Jurkat, Clone E6-1 (cell line): ENCODE measurements around the gene TRPM5.

Experiments used
- DNase-seq: peaks from one replicate; pipeline ENCODE4 v3.0.0-alpha.2; 2011; ENCODE audit warnings: low read depth, low spot score
- H3K4me3 ChIP-seq: 2 replicates; pipeline ENCODE4 v1.5.1; 2011; ENCODE audit warnings: mild to moderate bottlenecking, low read length, control low read depth, moderate library complexity

Gene TRPM5

DNA sequence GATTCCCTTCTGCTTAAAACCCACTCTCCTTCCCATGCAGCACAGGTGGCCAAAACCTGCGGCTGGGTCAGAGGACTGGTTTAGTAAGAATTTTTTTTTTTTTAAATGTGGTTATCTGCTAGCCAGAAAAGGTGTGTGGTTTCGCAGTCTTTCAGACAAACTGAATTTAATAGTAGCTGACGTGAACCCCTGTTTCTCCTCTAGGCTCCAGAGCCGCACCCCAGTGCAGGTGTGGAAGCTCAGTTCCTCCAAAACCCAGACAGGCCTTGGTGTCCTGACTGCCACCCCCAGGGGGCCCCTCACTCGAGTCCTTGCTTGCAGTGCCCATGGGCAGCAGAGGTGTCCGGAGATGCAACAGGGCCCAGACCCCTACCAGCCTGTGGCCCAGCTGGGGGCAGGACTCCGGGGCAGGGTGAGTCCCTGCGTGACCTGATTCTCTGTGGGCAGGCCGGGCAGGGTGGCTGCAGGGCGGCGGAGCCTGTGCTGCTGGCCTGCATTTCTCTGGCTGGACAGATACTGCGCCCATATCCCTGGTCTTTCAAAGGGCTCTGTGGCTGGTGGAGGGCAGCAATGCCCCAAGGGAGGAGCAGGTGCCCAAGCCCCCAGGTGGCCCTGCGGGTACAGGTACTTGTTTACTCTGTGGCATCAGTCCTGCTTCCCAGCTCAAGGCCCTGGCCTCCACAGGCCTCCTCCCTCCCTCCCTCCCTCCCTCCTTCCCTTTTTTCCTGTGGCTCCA, 15.7 kb upstream of the TRPM5 start:
- no peak overlapping the region for H3K4me3 ChIP-seq
- no peak for DNase-seq

GRCh38 chr11:2459016-2459725, 14.9 kb upstream of the TRPM5 start:
- DNase-seq = no peak

DNA sequence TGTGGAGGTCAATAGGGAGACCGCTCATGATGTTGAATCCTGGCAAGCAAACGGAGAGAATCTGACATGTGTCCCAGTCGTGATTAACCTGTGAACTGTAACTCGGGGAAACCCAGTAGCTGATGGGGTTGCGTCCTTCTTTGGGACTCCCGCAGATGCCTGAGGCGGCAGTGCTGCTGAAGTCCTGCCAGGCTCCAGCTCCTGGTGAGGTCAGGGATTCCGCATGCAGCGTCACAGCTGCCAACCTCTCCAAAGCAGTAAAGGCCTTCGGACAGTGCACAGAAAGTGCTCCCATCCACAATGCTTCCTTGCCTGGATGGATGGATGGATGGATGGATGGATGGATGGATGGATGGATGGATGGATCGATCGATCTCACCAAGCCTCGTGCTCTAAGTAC, 14.0 kb upstream of the TRPM5 start:
- no peak overlapping the region for H3K4me3 ChIP-seq
- no peak for DNase-seq

More at GRCh38 chr11:2459016-2459725, 14.9 kb upstream of the TRPM5 start:
- no peak overlapping the region for H3K4me3 ChIP-seq

GRCh38 chr11:2453436-2453835, 9.1 kb upstream of the TRPM5 start:
- no peak overlapping the region for H3K4me3 ChIP-seq
- DNase-seq = no peak

DNA sequence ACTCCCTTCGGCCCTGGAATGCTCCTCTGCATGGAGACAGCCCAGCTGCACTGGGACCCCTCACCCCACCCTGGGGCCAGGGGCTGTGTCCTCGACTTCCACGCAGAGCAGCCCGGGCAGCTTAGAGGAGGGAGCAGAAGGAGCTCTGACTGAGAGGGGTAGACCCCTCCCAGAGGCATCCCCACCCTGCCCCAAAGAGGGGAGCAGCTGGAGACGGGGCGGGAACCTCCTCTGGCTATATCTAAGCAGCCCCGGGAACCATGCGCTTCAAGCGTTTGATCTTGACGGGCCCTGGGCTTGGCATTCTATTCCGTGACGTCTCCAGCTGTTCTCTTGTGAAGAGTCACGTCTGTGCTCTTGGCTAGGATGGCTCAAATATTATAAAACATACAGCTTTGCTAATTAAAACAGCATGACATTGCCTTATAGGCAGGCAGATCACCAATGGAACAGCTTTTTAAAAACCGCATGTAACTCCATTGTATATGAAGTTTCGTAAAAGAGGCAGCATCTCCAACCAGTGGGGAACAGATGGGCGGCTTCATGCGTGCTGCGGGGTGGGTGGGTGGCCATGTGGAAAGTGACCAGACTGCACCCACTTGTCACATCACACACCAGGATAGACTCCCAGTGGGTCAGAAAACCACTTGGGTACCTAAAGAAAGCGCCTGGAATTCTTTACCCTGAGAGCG, 8.2 kb upstream of the TRPM5 start:
- no peak for DNase-seq
- no peak overlapping the region for H3K4me3 ChIP-seq

- no peak overlapping the region for H3K4me3 ChIP-seq
- DNase-seq = no peak
Measured at GRCh38 chr11:2451916-2452315, 7.6 kb upstream of the TRPM5 start.

DNA sequence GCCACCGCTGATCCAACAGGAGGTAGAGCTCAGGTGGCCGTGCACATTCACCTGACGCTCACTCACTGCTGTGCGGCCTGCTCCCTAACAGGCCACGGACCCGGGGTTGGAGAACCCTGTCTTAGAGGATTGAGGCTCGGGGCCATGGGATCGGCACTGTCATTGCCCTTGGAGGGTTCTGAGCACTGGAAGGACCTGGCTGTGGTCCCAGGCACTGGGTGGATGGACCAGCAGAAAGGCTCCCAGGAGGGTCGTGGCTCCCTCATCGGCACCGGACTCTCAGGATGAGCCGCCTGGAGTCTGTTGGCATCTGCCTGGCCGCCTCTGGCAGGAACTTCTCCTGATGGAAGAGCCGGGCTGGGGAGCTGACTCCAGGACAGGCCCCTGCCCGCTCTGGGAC, 7.0 kb upstream of the TRPM5 start:
- no peak overlapping the region for H3K4me3 ChIP-seq

GRCh38 chr11:2450321-2451041, 6.2 kb upstream of the TRPM5 start:
- no peak for DNase-seq
- no peak overlapping the region for H3K4me3 ChIP-seq

More for the DNA sequence above, 7.0 kb upstream of the TRPM5 start:
- no peak for DNase-seq

GRCh38 chr11:2449548-2450320, 5.4 kb upstream of the TRPM5 start:
- DNase-seq = no peak

GRCh38 chr11:2448661-2449547, 4.6 kb upstream of the TRPM5 start:
- no peak for DNase-seq
- no peak overlapping the region for H3K4me3 ChIP-seq

More at GRCh38 chr11:2449548-2450320, 5.4 kb upstream of the TRPM5 start:
- H3K4me3 ChIP-seq = no peak overlapping the region

- H3K4me3 ChIP-seq = no peak overlapping the region
Measured at GRCh38 chr11:2447951-2448650, 3.8 kb upstream of the TRPM5 start.

DNA sequence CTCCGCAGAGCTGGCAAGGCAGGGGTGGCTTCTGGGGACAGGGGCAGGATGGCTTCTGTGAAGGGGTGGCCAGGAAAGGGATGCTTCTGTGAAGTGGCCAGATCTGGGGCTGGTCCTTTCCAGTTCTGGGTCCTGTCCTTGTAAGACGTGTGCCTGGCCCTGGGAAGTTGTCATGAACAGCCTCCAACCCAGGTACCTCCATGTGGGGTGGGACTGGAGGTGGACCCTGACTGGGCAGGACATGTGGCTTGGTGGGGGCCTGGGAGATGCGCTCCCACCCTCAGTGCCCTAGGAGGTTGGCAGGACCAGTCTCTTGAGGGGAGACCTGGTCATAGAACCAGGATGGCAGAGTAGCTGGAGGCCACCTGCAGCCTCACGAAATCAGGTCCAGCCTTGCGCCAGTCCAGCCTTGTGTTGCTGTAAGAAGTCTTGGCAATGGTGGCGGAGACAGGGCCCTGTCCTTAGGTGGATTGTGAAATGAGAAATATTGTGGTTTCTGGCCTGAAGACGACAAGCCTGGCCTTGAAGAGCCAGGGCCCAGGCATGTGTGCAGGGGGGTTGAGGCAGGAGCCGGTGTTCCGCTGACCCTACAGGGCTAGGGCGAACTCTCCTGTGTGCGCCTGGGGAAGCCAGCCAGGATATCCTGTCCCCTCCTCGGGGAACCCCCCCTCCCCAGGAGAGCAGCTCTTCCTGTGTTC, 3.1 kb upstream of the TRPM5 start:
- DNase-seq = no peak
- H3K4me3 ChIP-seq = no peak overlapping the region

More at GRCh38 chr11:2447951-2448650, 3.8 kb upstream of the TRPM5 start:
- no peak for DNase-seq

GRCh38 chr11:2446590-2447252, 2.4 kb upstream of the TRPM5 start:
- H3K4me3 ChIP-seq = no peak overlapping the region
- DNase-seq = no peak

DNA sequence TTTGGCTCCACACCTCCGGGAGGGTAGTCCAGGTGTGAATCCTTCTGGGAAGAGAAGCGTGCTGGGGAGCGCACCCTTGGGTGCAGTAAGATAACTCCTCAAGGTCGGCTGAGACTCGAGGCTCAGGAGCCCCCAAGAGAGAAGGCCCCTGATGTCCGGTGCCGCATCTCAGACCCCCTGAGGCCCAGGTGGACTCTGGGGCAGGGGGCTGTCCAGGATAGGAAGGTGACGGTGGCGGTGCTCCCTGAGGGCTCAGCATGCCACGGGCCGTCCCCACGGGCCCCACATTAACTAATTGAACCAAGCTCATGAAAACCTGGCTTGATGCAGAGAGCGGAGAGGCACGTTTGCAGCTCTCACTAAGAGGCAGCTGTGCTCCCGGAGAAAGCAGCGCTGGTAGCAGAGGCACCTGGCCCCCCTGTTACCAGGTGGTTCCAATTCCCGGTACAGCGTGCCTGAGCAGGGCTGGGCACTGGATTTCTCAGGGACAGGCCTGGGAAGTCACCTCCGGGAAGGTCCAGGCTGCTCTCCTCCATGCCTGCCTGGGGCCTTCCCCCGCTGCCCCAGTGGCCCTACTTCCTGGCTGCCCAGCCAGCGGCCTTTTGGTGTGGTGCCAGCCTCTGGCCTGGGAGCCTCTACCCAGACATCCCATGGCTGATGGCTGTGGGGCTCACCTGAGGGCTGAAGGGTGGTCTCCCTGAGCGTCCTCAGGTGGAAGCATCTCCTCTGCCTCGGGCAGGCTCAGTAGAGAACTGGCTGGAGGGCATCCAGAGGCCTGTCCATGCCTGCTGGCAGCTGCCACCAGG, 1.6 kb upstream of the TRPM5 start:
- DNase-seq = no peak
- no peak overlapping the region for H3K4me3 ChIP-seq
